CD4-positive, alpha-beta T cell treated with Interleukin-4 for 1 hour (primary cell): ENCODE results near the gene ABO.
"Not testable (repeated sequence)": the region's sequence is repeated elsewhere in the genome, so short reads cannot be mapped to it uniquely, and the experiment has no call there.

Experiments used
- DNase-seq, 2 donors: peaks; one replicate each; pipeline ENCODE4 v3.0.0-alpha.2; 2020 to 2022

Gene ABO

GRCh38 chr9:133239533-133240090 is 35.4 kb downstream of the ABO start:
- DNase-seq = no peak

- peak; percentile 61 to 76 for DNase-seq
These were observed 36.0 kb downstream of the ABO start for GRCh38 chr9:133238851-133239532.

GRCh38 chr9:133238272-133238850 is 36.6 kb downstream of the ABO start:
- DNase-seq = peak; percentile 33 to 78

- no peak for DNase-seq
These were observed 37.8 kb downstream of the ABO start for GRCh38 chr9:133237035-133237731.

- not testable (repeated sequence) for DNase-seq
These were observed 38.5 kb downstream of the ABO start for GRCh38 chr9:133236291-133237034.

- no peak for DNase-seq
These were observed 39.3 kb downstream of the ABO start for GRCh38 chr9:133235549-133236222.

GRCh38 chr9:133234577-133235322 is 40.3 kb downstream of the ABO start:
- DNase-seq = no peak

GRCh38 chr9:133233681-133234432 is 41.1 kb downstream of the ABO start:
- DNase-seq = no peak

GRCh38 chr9:133231934-133232568 is 43.0 kb downstream of the ABO start:
- not testable (repeated sequence) for DNase-seq

GRCh38 chr9:133230514-133230913 is 44.5 kb downstream of the ABO start:
- not testable (repeated sequence) for DNase-seq

- no peak for DNase-seq
These were observed 44.9 kb downstream of the ABO start for GRCh38 chr9:133230093-133230492.

- not testable (repeated sequence) for DNase-seq
These were observed 46.4 kb downstream of the ABO start for GRCh38 chr9:133228474-133229193.

GRCh38 chr9:133227996-133228395 is 47.0 kb downstream of the ABO start:
- not testable (repeated sequence) for DNase-seq

GRCh38 chr9:133227242-133227860 is 47.6 kb downstream of the ABO start:
- DNase-seq = no peak

- no peak for DNase-seq
These were observed 48.5 kb downstream of the ABO start for GRCh38 chr9:133226219-133227171.

GRCh38 chr9:133225171-133226011 is 49.6 kb downstream of the ABO start:
- no peak for DNase-seq

GRCh38 chr9:133224762-133225161 is 50.2 kb downstream of the ABO start:
- no peak for DNase-seq
